Ovary (tissue), 3 donors: ENCODE data around the gene DSPP.

Source experiments
- CTCF ChIP-seq, 3 donors: fragments of 450-650 bp in 2 of 3; fragments of 200-600 bp in 1 of 3; IDR thresholded peaks; one replicate each; pipeline versions ENCODE4 v1.5.1 to v1.8.0; 2016 to 2022; ENCODE audit warnings: antibody characterized with exemption in 3 of 3, mild to moderate bottlenecking in 1 of 3
- EP300 ChIP-seq: sonication (generic); formaldehyde crosslinking; IDR thresholded peaks from one replicate; pipeline ENCODE4 v1.6.1; 2017; ENCODE audit warnings: antibody characterized with exemption
- POLR2A ChIP-seq: fragments of 450-650 bp; IDR thresholded peaks from one replicate; pipeline ENCODE4 v1.6.1; 2017; ENCODE audit warnings: antibody characterized with exemption, mild to moderate bottlenecking, moderate library complexity
- donor health status: DM: no; HTN: no; CAD: no.

DNA sequence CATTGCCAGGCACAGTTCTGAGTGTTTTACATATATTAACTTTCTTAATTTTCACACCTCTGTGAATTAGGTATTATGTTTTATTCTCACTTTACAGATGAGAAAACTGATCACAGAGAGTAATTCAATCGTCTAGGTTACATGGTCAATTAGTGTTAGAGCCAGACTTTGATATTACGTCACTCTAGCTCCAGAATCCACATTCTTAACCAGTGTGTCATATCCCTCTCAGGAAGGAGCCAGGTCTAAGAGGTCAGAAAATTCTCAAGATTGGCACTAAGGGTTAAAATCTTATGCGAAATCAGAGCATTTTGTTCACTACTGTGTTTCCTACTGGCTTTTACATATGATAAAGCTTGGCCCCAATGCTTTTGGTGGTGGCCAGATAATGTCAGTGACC is 49.2 kb downstream of the DSPP start:
- TF ChIP-seq CTCF (IDR thresholded peaks at IDR 0.05) (no peak), POLR2A (no peak), EP300 (no peak)
